Loucy (cell line): ENCODE results near the gene CCDC110.

Experiments used
- H2AFZ ChIP-seq: fragments of 200-600 bp; sonication (generic); 2 replicates; pipeline ENCODE4 v1.6.0; 2016; ENCODE audit warnings: antibody characterized with exemption, mild to moderate bottlenecking, low read length, moderate library complexity
- H3F3A ChIP-seq: fragments of 200-600 bp; 2 replicates; pipeline ENCODE4 v1.6.0; 2016; ENCODE audit warnings: antibody characterized with exemption, low read depth, mild to moderate bottlenecking
- H3K27me3 ChIP-seq: fragments of 200-600 bp; sonication (generic); 2 replicates; pipeline ENCODE4 v1.6.1; 2014; ENCODE audit warnings: low read length, mild to moderate bottlenecking; ENCODE audit not compliant: insufficient read depth, poor library complexity, severe bottlenecking
- H3K36me3 ChIP-seq: fragments of 200-600 bp; sonication (generic); 2 replicates; pipeline ENCODE4 v1.6.1; 2016; ENCODE audit warnings: low read length; ENCODE audit not compliant: insufficient read depth
- H3K4me1 ChIP-seq: fragments of 200-600 bp; sonication (generic); 2 replicates; pipeline ENCODE4 v1.5.1; 2014; ENCODE audit warnings: low read length, mild to moderate bottlenecking; ENCODE audit not compliant: insufficient read depth, poor library complexity, severe bottlenecking
- H3K4me2 ChIP-seq: fragments of 200-600 bp; sonication (generic); 2 replicates; pipeline ENCODE4 v1.6.0; 2014; ENCODE audit warnings: antibody characterized with exemption, low read length, low read depth, mild to moderate bottlenecking; ENCODE audit not compliant: poor library complexity, severe bottlenecking
- H3K4me3 ChIP-seq: fragments of 200-600 bp; sonication (generic); 2 replicates; pipeline ENCODE4 v1.5.1; 2014; ENCODE audit warnings: low read length, mild to moderate bottlenecking, mixed read lengths; ENCODE audit not compliant: poor library complexity, severe bottlenecking
- H3K79me2 ChIP-seq: fragments of 200-600 bp; sonication (generic); 2 replicates; pipeline ENCODE4 v1.6.1; 2014; ENCODE audit warnings: low read length; ENCODE audit not compliant: insufficient read depth
- H3K9ac ChIP-seq: fragments of 200-600 bp; sonication (generic); 2 replicates; pipeline ENCODE4 v1.6.0; 2014; ENCODE audit warnings: mild to moderate bottlenecking, low read depth, low read length, moderate library complexity; ENCODE audit not compliant: poor library complexity, severe bottlenecking
- H3K9me2 ChIP-seq: fragments of 200-600 bp; sonication (generic); replicated peaks from 2 replicates; pipeline ENCODE4 v1.6.1; 2016; ENCODE audit warnings: low read depth, low read length, mixed read lengths
- H3K9me3 ChIP-seq: fragments of 200-600 bp; sonication (generic); 2 replicates; pipeline ENCODE4 v1.6.1; 2014; ENCODE audit warnings: mild to moderate bottlenecking, antibody characterized with exemption, low read length, low read depth; ENCODE audit not compliant: insufficient read depth
- H4K20me1 ChIP-seq: fragments of 200-600 bp; sonication (generic); 2 replicates; pipeline ENCODE4 v1.6.0; 2014; ENCODE audit warnings: antibody characterized with exemption, low read length, mild to moderate bottlenecking; ENCODE audit not compliant: insufficient read depth, poor library complexity, severe bottlenecking
- CTCF ChIP-seq: fragments of 200-600 bp; sonication (generic); conservative IDR thresholded peaks from 2 replicates; pipeline ENCODE4 v1.5.1; 2014; ENCODE audit warnings: mild to moderate bottlenecking, antibody characterized with exemption, low read length
- EZH2phosphoT487 ChIP-seq: fragments of 200-600 bp; IDR thresholded peaks from 2 replicates; pipeline ENCODE4 v1.6.1; 2018; ENCODE audit warnings: antibody characterized with exemption, mild to moderate bottlenecking, moderate library complexity, borderline replicate concordance

CCDC110 gene

DNA sequence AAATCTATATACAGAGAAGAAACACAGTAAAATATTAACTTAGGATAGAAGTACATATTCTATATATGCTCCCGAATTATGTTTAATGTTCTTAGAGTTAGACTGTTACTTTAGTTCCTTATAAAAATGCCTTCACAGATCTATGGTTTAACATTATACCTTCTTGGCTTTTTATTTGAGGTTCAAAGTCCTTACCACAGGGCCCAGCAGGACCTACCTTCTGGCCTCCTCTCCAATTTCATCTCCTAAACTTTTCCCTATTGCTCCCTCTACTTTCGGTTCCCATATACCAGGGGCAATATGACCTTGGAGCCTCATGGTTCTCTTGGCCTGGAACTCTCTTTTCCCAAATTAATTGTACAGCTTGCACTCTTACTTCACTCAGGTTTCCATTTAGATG, 63.1 kb downstream of the CCDC110 start:
- H3K9me2 ChIP-seq: no peaks in the 10 kb centered on the region
- H3K4me2 ChIP-seq: no peak overlapping the region
- peaks cover 8% of the 10 kb centered on the region; the same call in 1 of the 2 replicates for H3K36me3 ChIP-seq
- no peak overlapping the region for H3K4me3 ChIP-seq
- no peaks in the 10 kb centered on the region for H3K27me3 ChIP-seq
- no peaks in the 10 kb centered on the region for H4K20me1 ChIP-seq
- no peak overlapping the region for H3K9ac ChIP-seq
- no peaks in the 10 kb centered on the region for H3F3A ChIP-seq
- H3K9me3 ChIP-seq: no peaks in the 10 kb centered on the region
- no peak overlapping the region for H2AFZ ChIP-seq
- no peaks in the 10 kb centered on the region for H3K79me2 ChIP-seq
- TF ChIP-seq EZH2phosphoT487 (no peak), CTCF (no peak)
- no peaks in the 10 kb centered on the region for H3K4me1 ChIP-seq

DNA sequence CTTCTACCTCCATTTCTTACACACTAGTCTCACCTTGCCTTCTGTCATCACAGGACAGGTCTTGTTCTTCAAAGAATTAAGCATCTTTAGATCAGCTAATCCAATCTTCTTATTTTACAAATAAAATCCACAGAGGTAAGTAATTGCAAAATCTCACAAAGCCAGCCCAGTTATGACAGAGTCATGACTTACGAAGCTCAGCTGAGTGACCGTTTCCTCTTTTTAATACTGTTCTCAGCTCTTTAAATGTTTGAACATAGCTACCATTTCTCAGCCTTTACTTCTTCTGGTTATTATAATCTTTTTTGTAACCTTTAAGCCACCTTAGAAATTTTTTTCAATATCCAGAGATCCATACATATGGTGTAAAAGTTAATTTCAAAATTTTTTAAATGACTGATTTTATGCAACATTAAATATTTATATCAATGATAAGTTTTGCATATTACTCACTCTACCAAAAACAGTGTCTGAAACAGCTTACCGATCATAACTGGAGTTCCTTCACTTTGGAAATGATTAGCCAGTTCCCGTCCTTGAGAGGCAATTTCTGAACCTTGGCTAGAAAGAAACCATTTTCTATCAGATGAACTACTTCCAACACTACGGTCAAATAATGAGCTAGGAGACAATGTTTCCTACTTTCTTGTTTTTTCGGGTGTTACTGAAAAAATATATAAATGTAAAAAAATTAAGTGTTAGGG, 66.1 kb downstream of the CCDC110 start:
- H3F3A ChIP-seq: no peaks in the 10 kb centered on the region
- no peak overlapping the region for H3K9ac ChIP-seq
- H3K27me3 ChIP-seq: no peaks in the 10 kb centered on the region
- no peak overlapping the region for H3K4me3 ChIP-seq
- H3K4me2 ChIP-seq: no peak overlapping the region
- H3K79me2 ChIP-seq: no peaks in the 10 kb centered on the region
- TF ChIP-seq EZH2phosphoT487: no peak
- TF ChIP-seq CTCF: no peak
- H2AFZ ChIP-seq: no peak overlapping the region
- no peaks in the 10 kb centered on the region for H3K9me2 ChIP-seq
- no peaks in the 10 kb centered on the region for H4K20me1 ChIP-seq
- no peaks in the 10 kb centered on the region for H3K36me3 ChIP-seq
- no peaks in the 10 kb centered on the region for H3K4me1 ChIP-seq
- no peaks in the 10 kb centered on the region for H3K9me3 ChIP-seq

DNA sequence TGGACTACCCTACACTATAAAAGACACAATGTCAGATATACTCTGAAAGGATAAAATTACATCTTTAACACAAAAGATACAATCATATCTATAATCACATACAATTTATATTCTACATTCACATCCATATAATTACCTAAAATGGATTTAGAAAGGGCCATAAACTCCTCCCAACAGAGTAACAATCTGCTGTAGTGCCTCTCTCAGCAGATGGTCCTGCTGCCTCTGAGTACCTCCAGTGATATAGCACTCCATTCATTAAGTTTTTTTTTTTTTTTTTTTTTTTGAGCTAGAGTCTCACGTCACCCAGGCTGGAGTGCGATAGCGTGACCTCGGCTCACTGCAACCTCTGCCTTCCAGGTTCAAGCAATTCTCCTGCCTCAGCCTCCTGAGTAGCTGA, 67.5 kb downstream of the CCDC110 start:
- Histone ChIP-seq H3K36me3 (peaks cover 3% of the 10 kb centered on the region; the same call in 1 of the 2 replicates), H3K9me3 (no peaks in the 10 kb centered on the region)

More for the DNA sequence above, 67.5 kb downstream of the CCDC110 start:
- Histone ChIP-seq H3F3A (no peaks in the 10 kb centered on the region), H3K4me3 (no peak overlapping the region), H3K27me3 (no peaks in the 10 kb centered on the region), H2AFZ (no peak overlapping the region), H3K4me1 (peaks cover 5% of the 10 kb centered on the region), H3K79me2 (no peaks in the 10 kb centered on the region; the same call in 1 of the 2 replicates), H4K20me1 (no peaks in the 10 kb centered on the region), H3K9me2 (no peaks in the 10 kb centered on the region), H3K9ac (no peak overlapping the region), H3K4me2 (no peak overlapping the region)
- TF ChIP-seq EZH2phosphoT487 (no peak), CTCF (no peak)
